ENCODE measurements around the gene PELO. TPM values are rescaled to one million over a fixed set of nuclear protein-coding genes. Genes with fewer than 3 reads are reported as not detected.

Gene PELO
- total RNA-seq, 1 experiment from 2014 or later, result 21.5 TPM

DNA sequence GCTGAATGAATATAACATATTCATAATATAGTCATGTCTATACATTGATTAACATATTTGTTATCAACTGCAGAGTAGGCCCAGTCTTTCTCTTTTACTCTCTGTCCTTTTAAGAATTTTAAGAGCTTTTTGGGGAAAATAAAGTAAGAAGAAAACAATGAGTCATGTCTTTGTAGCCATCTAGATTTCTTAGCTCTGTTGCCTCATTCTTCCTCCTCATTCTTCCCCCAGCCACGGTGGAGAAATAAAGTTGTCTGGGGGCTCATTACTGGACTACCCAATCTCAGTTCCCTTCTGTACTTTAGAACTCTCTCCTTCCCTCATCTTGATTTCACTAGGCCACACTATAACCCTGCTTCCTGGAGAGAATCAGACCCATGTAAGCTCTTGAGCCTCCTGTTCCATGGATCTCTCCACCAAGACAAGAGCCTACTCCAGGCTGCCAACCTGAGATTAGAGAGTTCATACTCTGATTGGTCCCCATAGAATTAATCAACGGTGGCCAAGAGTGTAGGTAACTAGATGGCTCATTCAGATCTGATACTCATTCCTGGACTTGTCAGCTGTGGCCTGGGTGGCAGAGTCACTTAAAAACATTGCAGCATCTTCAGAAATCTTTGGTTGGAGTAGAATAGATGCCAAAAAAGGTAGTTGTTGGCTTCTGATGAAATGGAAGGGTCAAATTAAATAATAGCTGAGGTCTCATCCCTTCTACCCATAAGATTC is 44.2 kb downstream of the PELO start:
- no peaks in the 10 kb centered on the region for H3K79me2 ChIP-seq (ENCODE audit: low read depth)
- no peaks in the 10 kb centered on the region for H4K20me1 ChIP-seq (ENCODE audit: insufficient read depth)
- no peak overlapping the region for H3K27ac ChIP-seq
- H3K4me1 ChIP-seq (replicated peaks; ENCODE audit: insufficient read depth), result no peaks in the 10 kb centered on the region
- H2AFZ ChIP-seq, result peak overlapping the region; percentile 45; the same call in 1 of the 2 replicates
- ChIA-PET POLR2A (ENCODE audit: unreplicated experiment) (no interaction called here), CTCF (no interaction called here)
- H3K4me2 ChIP-seq, result no peak overlapping the region
- no peaks in the 10 kb centered on the region; the same call in 1 of the 2 replicates for H3K9me2 ChIP-seq (ENCODE audit: insufficient read depth)
- no peaks in the 10 kb centered on the region for H3K36me3 ChIP-seq (ENCODE audit: low read depth)
- no peak for DNase-seq
- no TSS peak for BruUV-seq (replicated peaks)
- H3F3A ChIP-seq (ENCODE audit: insufficient read depth, low read depth), result no peaks in the 10 kb centered on the region
- TF ChIP-seq EZH2 (IDR thresholded peaks at IDR 0.05; ENCODE audit: low read depth), result no peak
- TF ChIP-seq, protein P1, sequence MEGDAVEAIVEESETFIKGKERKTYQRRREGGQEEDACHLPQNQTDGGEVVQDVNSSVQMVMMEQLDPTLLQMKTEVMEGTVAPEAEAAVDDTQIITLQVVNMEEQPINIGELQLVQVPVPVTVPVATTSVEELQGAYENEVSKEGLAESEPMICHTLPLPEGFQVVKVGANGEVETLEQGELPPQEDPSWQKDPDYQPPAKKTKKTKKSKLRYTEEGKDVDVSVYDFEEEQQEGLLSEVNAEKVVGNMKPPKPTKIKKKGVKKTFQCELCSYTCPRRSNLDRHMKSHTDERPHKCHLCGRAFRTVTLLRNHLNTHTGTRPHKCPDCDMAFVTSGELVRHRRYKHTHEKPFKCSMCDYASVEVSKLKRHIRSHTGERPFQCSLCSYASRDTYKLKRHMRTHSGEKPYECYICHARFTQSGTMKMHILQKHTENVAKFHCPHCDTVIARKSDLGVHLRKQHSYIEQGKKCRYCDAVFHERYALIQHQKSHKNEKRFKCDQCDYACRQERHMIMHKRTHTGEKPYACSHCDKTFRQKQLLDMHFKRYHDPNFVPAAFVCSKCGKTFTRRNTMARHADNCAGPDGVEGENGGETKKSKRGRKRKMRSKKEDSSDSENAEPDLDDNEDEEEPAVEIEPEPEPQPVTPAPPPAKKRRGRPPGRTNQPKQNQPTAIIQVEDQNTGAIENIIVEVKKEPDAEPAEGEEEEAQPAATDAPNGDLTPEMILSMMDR (conservative IDR thresholded peaks at IDR 0.05), result no peak
- H3K9me3 ChIP-seq (ENCODE audit: insufficient read depth, low read depth), result no peaks in the 10 kb centered on the region; the same call in 1 of the 2 replicates
- H3K4me3 ChIP-seq, result no peak overlapping the region
- H3K27me3 ChIP-seq (ENCODE audit: insufficient read depth, low read depth), result no peaks in the 10 kb centered on the region
- intact Hi-C loops (cut with micrococcal nuclease; ENCODE audit: unreplicated experiment), result no loop called here

DNA sequence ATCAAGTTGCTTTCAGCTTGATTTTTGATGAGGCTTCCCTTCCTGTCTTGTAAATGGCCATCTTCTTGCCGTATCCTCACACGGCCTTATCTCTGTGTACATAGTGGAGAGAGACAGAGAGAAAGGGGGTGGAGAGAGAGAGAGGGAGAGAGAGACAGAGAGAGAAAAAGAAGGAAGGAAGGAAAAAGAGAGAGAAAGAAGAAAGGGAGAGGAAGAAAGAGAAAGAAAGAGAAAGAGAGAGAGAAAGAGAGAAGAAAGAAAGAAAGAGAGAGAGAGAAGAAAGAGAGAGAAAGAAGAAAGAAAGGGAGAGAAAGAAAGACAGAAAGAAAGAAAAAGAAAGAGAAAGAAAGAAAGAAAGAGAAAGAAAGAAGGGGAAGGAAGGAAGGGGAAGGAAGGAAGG is 46.6 kb downstream of the PELO start:
- H3K4me1 ChIP-seq (replicated peaks; ENCODE audit: insufficient read depth), result no peaks in the 10 kb centered on the region
- no peaks in the 10 kb centered on the region for H3F3A ChIP-seq (ENCODE audit: insufficient read depth, low read depth)
- no peak overlapping the region for H3K4me2 ChIP-seq
- no peak overlapping the region for H2AFZ ChIP-seq
- H4K20me1 ChIP-seq (ENCODE audit: insufficient read depth), result no peaks in the 10 kb centered on the region
- no peak for DNase-seq
- no peaks in the 10 kb centered on the region for H3K27me3 ChIP-seq (ENCODE audit: insufficient read depth, low read depth)
- TF ChIP-seq, protein P1 (conservative IDR thresholded peaks at IDR 0.05), result no peak
- no peak for TF ChIP-seq EZH2 (IDR thresholded peaks at IDR 0.05; ENCODE audit: low read depth)
- no peaks in the 10 kb centered on the region for H3K9me3 ChIP-seq (ENCODE audit: insufficient read depth, low read depth)
- intact Hi-C loops (cut with micrococcal nuclease; ENCODE audit: unreplicated experiment), result no loop called here
- no peak overlapping the region for H3K27ac ChIP-seq
- POLR2A ChIA-PET (ENCODE audit: unreplicated experiment), result no interaction called here
- CTCF ChIA-PET, result no interaction called here
- no peaks in the 10 kb centered on the region for H3K79me2 ChIP-seq (ENCODE audit: low read depth)
- no TSS peak for BruUV-seq (replicated peaks)
- peaks cover 3% of the 10 kb centered on the region; the same call in 1 of the 2 replicates for H3K9me2 ChIP-seq (ENCODE audit: insufficient read depth)
- H3K36me3 ChIP-seq (ENCODE audit: low read depth), result no peaks in the 10 kb centered on the region
- H3K4me3 ChIP-seq, result no peak overlapping the region

DNA sequence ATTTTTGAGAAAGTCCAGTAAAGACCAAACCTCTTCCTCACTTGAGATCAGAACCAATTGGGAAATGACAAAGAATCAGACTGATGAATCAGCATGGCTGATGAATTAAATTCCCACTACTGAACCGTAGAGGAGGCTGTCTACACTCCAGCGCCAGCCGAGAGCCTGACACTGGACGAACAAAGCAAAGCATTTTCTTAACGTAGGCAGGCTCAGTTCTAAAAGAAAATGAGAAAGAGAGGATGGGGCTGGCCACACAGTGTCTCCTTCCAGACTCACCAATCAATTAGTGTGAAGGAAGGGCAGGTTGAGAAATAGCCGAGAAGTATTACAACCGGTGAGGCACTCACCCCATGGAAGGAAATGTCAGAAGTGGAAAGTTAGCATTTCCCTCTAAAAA is 49.4 kb downstream of the PELO start:
- no peak overlapping the region for H2AFZ ChIP-seq
- H3K36me3 ChIP-seq (ENCODE audit: low read depth), result no peaks in the 10 kb centered on the region
- H3K4me1 ChIP-seq (replicated peaks; ENCODE audit: insufficient read depth), result no peaks in the 10 kb centered on the region
- intact Hi-C loops (cut with micrococcal nuclease; ENCODE audit: unreplicated experiment), result no loop called here
- no peaks in the 10 kb centered on the region for H3F3A ChIP-seq (ENCODE audit: insufficient read depth, low read depth)
- no peak overlapping the region for H3K4me2 ChIP-seq
- BruUV-seq (replicated peaks), result no TSS peak
- H3K27ac ChIP-seq, result no peak overlapping the region
- ChIA-PET CTCF (no interaction called here), POLR2A (ENCODE audit: unreplicated experiment) (no interaction called here)
- no peaks in the 10 kb centered on the region for H3K9me3 ChIP-seq (ENCODE audit: insufficient read depth, low read depth)
- no peak for DNase-seq
- 0 out of 2 replicates have a peak, but pooled peaks cover 3% of the 10 kb centered on the region for H3K9me2 ChIP-seq (ENCODE audit: insufficient read depth)
- no peaks in the 10 kb centered on the region for H3K27me3 ChIP-seq (ENCODE audit: insufficient read depth, low read depth)
- TF ChIP-seq, protein P1 (conservative IDR thresholded peaks at IDR 0.05), result no peak
- no peak for TF ChIP-seq EZH2 (IDR thresholded peaks at IDR 0.05; ENCODE audit: low read depth)
- no peaks in the 10 kb centered on the region for H3K79me2 ChIP-seq (ENCODE audit: low read depth)
- H3K4me3 ChIP-seq, result no peak overlapping the region
- no peaks in the 10 kb centered on the region for H4K20me1 ChIP-seq (ENCODE audit: insufficient read depth)

Other genes starting within 250 kb of the PELO start
- 3.0 and 4.0 TPM in 2 replicates for gene ITGA1, start within 50 bp of the PELO start, total RNA-seq (2021)
- 24.7 and 35.8 TPM in 2 replicates for gene ITGA2, start 201.4 kb downstream of the PELO start, total RNA-seq (2021)

Data from PC-9 (cell line).